Gastroesophageal sphincter (tissue), 4 donors: ENCODE measurements around the gene CMC2. TPM values are rescaled to one million over a fixed set of nuclear protein-coding genes. Genes with fewer than 3 reads are reported as not detected.

Experiments
- ATAC-seq: fragments of 150-250 bp; one replicate; pipeline ENCODE4 v1.9.1; 2016; ENCODE audit warnings: mild to moderate bottlenecking, moderate library complexity
- H3K27ac ChIP-seq, 4 donors: fragments of 200-600 bp; sonication (generic) in 3 of 4; 1 replicate in 3 of 4; 2 replicates in 1 of 4; pipeline ENCODE4 v1.5.1; 2016 to 2019
- H3K27me3 ChIP-seq: fragments of 200-600 bp; sonication (generic); one replicate; pipeline ENCODE4 v1.5.1; 2019
- H3K36me3 ChIP-seq, 2 donors: fragments of 200-600 bp; sonication (generic); one replicate each; pipeline ENCODE4 v1.5.1; 2019; ENCODE audit warnings: control low read depth in 1 of 2
- H3K4me1 ChIP-seq, 3 donors: fragments of 200-600 bp; sonication (generic); 1 replicate in 2 of 3; 2 replicates in 1 of 3; pipeline ENCODE4 v1.5.1; 2016 to 2019; ENCODE audit warnings: control low read depth in 2 of 3
- H3K4me3 ChIP-seq, 2 donors: fragments of 200-600 bp; sonication (generic); one replicate each; pipeline ENCODE4 v1.5.1; 2019; ENCODE audit warnings: mild to moderate bottlenecking in 1 of 2, moderate library complexity in 1 of 2
- H3K9me3 ChIP-seq, 3 donors: fragments of 200-600 bp; sonication (generic); one replicate each; pipeline ENCODE4 v1.5.1; 2017 to 2019; ENCODE audit warnings: control low read depth in 2 of 3
- EP300 ChIP-seq: sonication (generic); formaldehyde crosslinking; IDR thresholded peaks from one replicate; pipeline ENCODE4 v1.6.1; 2017; ENCODE audit warnings: antibody characterized with exemption, mild to moderate bottlenecking
- POLR2A ChIP-seq, 2 donors: fragments of 450-650 bp; IDR thresholded peaks; one replicate each; pipeline ENCODE4 v1.6.1; 2017; ENCODE audit warnings: antibody characterized with exemption in 2 of 2, mild to moderate bottlenecking in 2 of 2, moderate library complexity in 1 of 2
- POLR2AphosphoS5 ChIP-seq: sonication (generic); formaldehyde crosslinking; IDR thresholded peaks from one replicate; pipeline ENCODE4 v1.6.1; 2017; ENCODE audit warnings: antibody characterized with exemption
- WGBS, 2 donors: methylation state at CpG; one replicate each; pipeline ENCODE4 v1.1.5; 2018; ENCODE audit warnings: low coverage in 1 of 2; 5-methylcytosine and 5-hydroxymethylcytosine counted together
- total RNA-seq, 4 donors: library from RNA; depleted of rRNA; stranded (reverse); fragments of >200 nt; gene quantifications; one replicate each; pipeline ENCODE4 v1.1.0, GENCODE V29; 2016
- TF ChIP-seq, protein P1 (sequence below), 4 experiments: fragments of 200-600 bp in 2 of 4; fragments of 450-650 bp in 2 of 4; sonication (generic) in 1 of 4; IDR thresholded peaks; one replicate each; pipeline ENCODE4 v1.5.1; 2017 to 2019; ENCODE audit warnings: antibody characterized with exemption in 4 of 4, mild to moderate bottlenecking in 2 of 4, moderate library complexity in 2 of 4

CMC2 gene
- total RNA-seq, 4 donors from 2014 or later: 13.7 to 64.0 (median 38.2) TPM

DNA sequence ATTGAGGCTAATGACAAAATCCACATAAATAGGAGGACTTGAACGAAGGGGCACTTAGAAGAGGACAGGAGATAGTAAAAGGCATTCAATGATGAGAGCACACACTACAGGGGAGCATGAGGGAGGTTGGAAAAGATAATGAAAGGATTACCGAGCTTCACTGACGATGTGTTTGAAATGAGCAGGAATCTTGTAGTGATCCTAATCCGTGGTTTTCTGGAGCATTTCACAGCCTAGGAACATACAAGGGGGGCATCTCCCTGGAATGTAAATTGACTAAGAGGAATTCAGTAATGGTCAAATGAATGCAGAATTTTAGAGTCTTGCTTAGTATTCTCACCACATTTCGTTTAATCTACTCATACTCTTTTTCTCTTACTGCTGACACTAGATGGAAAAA, 34.2 kb upstream of the CMC2 start:
- 75 to 78% methylated on average over 1 to 5 of the region's 5 CpGs for WGBS, 2 donors
- Histone ChIP-seq H3K36me3 (peaks cover 9 to 62% of the 10 kb centered on the region in 2 donors), H3K4me3 (no peak overlapping the region), H3K4me1 (peaks cover 0 to 42% (median 12%) of the 10 kb centered on the region in 3 donors), H3K27ac (no peak overlapping the region), H3K27me3 (no peaks in the 10 kb centered on the region), H3K9me3 (no peaks in the 10 kb centered on the region)
- ATAC-seq: no peak
- TF ChIP-seq POLR2AphosphoS5: no peak
- no peak for TF ChIP-seq EP300
- TF ChIP-seq, protein P1, sequence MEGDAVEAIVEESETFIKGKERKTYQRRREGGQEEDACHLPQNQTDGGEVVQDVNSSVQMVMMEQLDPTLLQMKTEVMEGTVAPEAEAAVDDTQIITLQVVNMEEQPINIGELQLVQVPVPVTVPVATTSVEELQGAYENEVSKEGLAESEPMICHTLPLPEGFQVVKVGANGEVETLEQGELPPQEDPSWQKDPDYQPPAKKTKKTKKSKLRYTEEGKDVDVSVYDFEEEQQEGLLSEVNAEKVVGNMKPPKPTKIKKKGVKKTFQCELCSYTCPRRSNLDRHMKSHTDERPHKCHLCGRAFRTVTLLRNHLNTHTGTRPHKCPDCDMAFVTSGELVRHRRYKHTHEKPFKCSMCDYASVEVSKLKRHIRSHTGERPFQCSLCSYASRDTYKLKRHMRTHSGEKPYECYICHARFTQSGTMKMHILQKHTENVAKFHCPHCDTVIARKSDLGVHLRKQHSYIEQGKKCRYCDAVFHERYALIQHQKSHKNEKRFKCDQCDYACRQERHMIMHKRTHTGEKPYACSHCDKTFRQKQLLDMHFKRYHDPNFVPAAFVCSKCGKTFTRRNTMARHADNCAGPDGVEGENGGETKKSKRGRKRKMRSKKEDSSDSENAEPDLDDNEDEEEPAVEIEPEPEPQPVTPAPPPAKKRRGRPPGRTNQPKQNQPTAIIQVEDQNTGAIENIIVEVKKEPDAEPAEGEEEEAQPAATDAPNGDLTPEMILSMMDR (IDR thresholded peaks at IDR 0.05): no peak
- no peak for TF ChIP-seq POLR2A (IDR thresholded peaks at IDR 0.05)

GRCh38 chr16:81040131-81040530, 33.4 kb upstream of the CMC2 start:
- Histone ChIP-seq H3K9me3 (no peaks in the 10 kb centered on the region), H3K36me3 (peaks cover 9 to 55% of the 10 kb centered on the region in 2 donors), H3K4me1 (peaks cover 0 to 46% (median 15%) of the 10 kb centered on the region in 3 donors), H3K27ac (no peak overlapping the region), H3K27me3 (no peaks in the 10 kb centered on the region), H3K4me3 (no peak overlapping the region)
- ATAC-seq: no peak
- TF ChIP-seq POLR2A (IDR thresholded peaks at IDR 0.05): no peak
- no peak for TF ChIP-seq EP300
- TF ChIP-seq POLR2AphosphoS5: no peak
- TF ChIP-seq, protein P1 (IDR thresholded peaks at IDR 0.05): no peak
- 44 to 85% methylated on average over 1 to 2 of the region's 2 CpGs for WGBS, 2 donors

DNA sequence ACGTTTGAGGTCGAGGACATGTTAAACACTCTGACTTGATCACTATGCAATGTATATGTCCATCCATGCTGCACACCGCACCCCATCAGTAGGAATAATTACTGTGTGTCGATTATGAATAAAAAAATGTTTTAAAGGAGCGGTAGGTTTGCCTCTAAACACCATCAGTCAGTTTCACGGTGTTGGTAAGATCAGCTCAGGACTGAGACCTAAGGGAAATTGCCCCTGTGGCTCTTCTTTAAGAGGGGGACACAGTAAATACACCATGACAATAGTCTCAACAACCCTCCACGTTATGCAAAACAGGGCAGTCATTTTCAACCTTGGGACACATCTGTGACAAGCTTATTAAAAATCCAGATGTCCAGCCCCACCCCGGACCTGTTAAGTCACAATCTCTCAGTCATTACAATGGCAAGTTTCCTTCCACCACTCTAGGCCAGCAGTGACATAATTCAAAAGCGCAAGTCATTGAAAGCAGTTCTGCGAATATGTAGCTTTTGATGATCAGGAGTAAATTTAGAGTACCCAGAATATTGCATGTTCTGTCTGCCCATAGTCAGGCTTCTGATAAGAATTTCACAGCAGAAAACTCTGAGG, 30.2 kb upstream of the CMC2 start:
- Histone ChIP-seq H3K27ac (peak overlapping the region in 3 of 4 donors; percentile 85 to 89 (median 85)), H3K4me1 (peaks cover 0 to 47% (median 15%) of the 10 kb centered on the region in 3 donors)
- ATAC-seq: no peak

GRCh38 chr16:81035975-81036750, 29.5 kb upstream of the CMC2 start:
- H3K27ac ChIP-seq: peak overlapping the region in 3 of 4 donors; percentile 85 to 89 (median 85)
- H3K9me3 ChIP-seq: no peaks in the 10 kb centered on the region
- H3K4me1 ChIP-seq: peaks cover 0 to 47% (median 15%) of the 10 kb centered on the region in 3 donors
- ATAC-seq: peak; percentile 64
- WGBS, 2 donors: 0% methylated on average over 3 to 9 of the region's 80 CpGs
- peak overlapping the region; percentile 71 to 72 for H3K4me3 ChIP-seq
- H3K36me3 ChIP-seq: peaks cover 0 to 16% of the 10 kb centered on the region in 2 donors
- TF ChIP-seq, protein P1 (IDR thresholded peaks at IDR 0.05): no peak
- TF ChIP-seq POLR2AphosphoS5 (no peak), POLR2A (IDR thresholded peaks at IDR 0.05) (no peak), EP300 (no peak)
- H3K27me3 ChIP-seq: no peaks in the 10 kb centered on the region

More for the DNA sequence above, 30.2 kb upstream of the CMC2 start:
- Histone ChIP-seq H3K36me3 (peaks cover 0 to 22% of the 10 kb centered on the region in 2 donors), H3K27me3 (no peaks in the 10 kb centered on the region), H3K4me3 (peak overlapping the region; percentile 71 to 72), H3K9me3 (no peaks in the 10 kb centered on the region)
- WGBS, 2 donors: 7 to 20% methylated on average over 5 to 10 of the region's 10 CpGs
- TF ChIP-seq EP300: no peak
- no peak for TF ChIP-seq POLR2A (IDR thresholded peaks at IDR 0.05)
- no peak for TF ChIP-seq POLR2AphosphoS5
- TF ChIP-seq, protein P1 (IDR thresholded peaks at IDR 0.05): no peak
